Heart right ventricle (tissue), 16 donors: Measurements from ENCODE around the gene RASGRP4. TPM values are rescaled to one million over a fixed set of nuclear protein-coding genes. Genes with fewer than 3 reads are reported as not detected.
"Not testable (repeated sequence)": the region's sequence is repeated elsewhere in the genome, so short reads cannot be mapped to it uniquely, and the experiment has no call there.

Source experiments
- ATAC-seq, 8 donors: fragments of 200-7000 bp; cut with Tn5 transposase; one replicate each; pipeline ENCODE4 v1.9.1; 2020; ENCODE audit warnings: mild to moderate bottlenecking in 8 of 8, moderate library complexity in 8 of 8, moderate number of reproducible peaks in 1 of 8
- DNase-seq, 2 donors: peaks; one replicate each; pipeline ENCODE4 v3.0.0-alpha.2; 2020
- H3K27ac ChIP-seq, 10 donors: fragments of 200-600 bp; sonication (generic) in 2 of 10; one replicate each; pipeline versions ENCODE4 v1.5.0 to v1.8.0; 2020 to 2022; ENCODE audit warnings: mild to moderate bottlenecking in 3 of 10
- H3K27me3 ChIP-seq, 7 donors: fragments of 200-600 bp; one replicate each; pipeline ENCODE4 v1.8.0; 2021 to 2022; ENCODE audit warnings: mild to moderate bottlenecking in 2 of 7
- H3K36me3 ChIP-seq, 9 donors: fragments of 200-600 bp; sonication (generic) in 1 of 9; one replicate each; pipeline versions ENCODE4 v1.5.0 to v1.8.0; 2020 to 2022; ENCODE audit warnings: mild to moderate bottlenecking in 2 of 9
- H3K4me1 ChIP-seq, 9 donors: fragments of 200-600 bp; sonication (generic) in 1 of 9; one replicate each; pipeline versions ENCODE4 v1.5.0 to v1.8.0; 2020 to 2022; ENCODE audit warnings: mild to moderate bottlenecking in 4 of 9
- H3K4me3 ChIP-seq, 10 donors: fragments of 200-600 bp; sonication (generic) in 2 of 10; one replicate each; pipeline versions ENCODE4 v1.5.0 to v1.8.0; 2020 to 2022; ENCODE audit warnings: mild to moderate bottlenecking in 7 of 10, moderate library complexity in 2 of 10
- H3K9me3 ChIP-seq, 11 donors: fragments of 200-600 bp in 10 of 11; sonication (generic) in 2 of 11; one replicate each; pipeline versions ENCODE4 v1.5.0 to v1.8.0; 2013 to 2022; ENCODE audit warnings: mild to moderate bottlenecking in 2 of 11, control low read depth in 1 of 11, moderate library complexity in 1 of 11
- CTCF ChIP-seq, 9 donors: fragments of 200-600 bp; sonication (generic) in 2 of 9; IDR thresholded peaks; one replicate each; pipeline versions ENCODE4 v1.5.0 to v1.8.0; 2021 to 2022; ENCODE audit warnings: antibody characterized with exemption in 9 of 9, mild to moderate bottlenecking in 5 of 9, moderate library complexity in 1 of 9
- WGBS, 2 donors: extraction: QIAGEN DNeasy Blood & Tissue Kit; methylation state at CpG; one replicate each; pipeline ENCODE4 v1.1.7; 2013; ENCODE audit warnings: inconsistent platforms in 1 of 2; 5-methylcytosine and 5-hydroxymethylcytosine counted together
- intact Hi-C, 10 donors: fragments of 100-400 bp; cut with DNase I; formaldehyde crosslinking; loops; one replicate each; pipeline versions ENCODE4 v1.11.1 to v1.14.2; 2022
- polyA plus RNA-seq, 2 donors: library from polyadenylated mRNA; stranded (reverse); fragments of 200-250 nt; gene quantifications; one replicate each; pipeline ENCODE4 v1.2.3, GENCODE V29; 2013
- total RNA-seq, 10 donors: library from RNA; stranded (reverse); fragmentation: NEBNext Ultra II Directional in 3 of 10; extraction: Animal tissue kit (Norgen Biotek cat#: 25700) in 3 of 10; gene quantifications; one replicate each; pipeline versions ENCODE4 v1.2.1 to v1.2.4, GENCODE V29; 2021 to 2023
- donor health status: Arrhythmogenic right ventricular cardiomyopathy.
- donor health status: ischemic (EF 13 %, LVEDD 7.1; RV severe dilation, severe dysfunction).
- donor health status: healthy with polysubstance abuse.
- donor health status: DM: no; HTN: yes; CAD: no.
- donor health status: DM: no; HTN: no; CAD: no.
- donor health status: ischemic (EF 25% LVEDD 6.9; RV normal size, moderate dysfunction).
- donor health status: ischemic (EF 25% LVEDD 5.7; RV mildly dilated, moderate dysfunction).
- donor health status: healthy.
- donor health status: DM: yes; HTN: yes; CAD: no.
- donor health status: Ischemic cardiomyopathy.
- donor health status: ischemic (EF 35%, LVEDD 5.7; RV mildly dilated, moderate dysfunction).
- donor health status: nonischemic (EF 11% LVEDD 7.7; RV severe dilation, severe dysfunction).
- donor health status: DM: yes; HTN: yes; CAD: no.
- donor health status: PGD.
- donor health status: ischemic (EF 29% LVEDD 5.4; RV normal size, mild dysfunction).
- donor health status: nonischemic (EF 23%, LVEDD 6.1; RV moderate dilation, normal function).

Gene RASGRP4
- total and polyA plus RNA-seq, 12 donors: 0.42 to 3.5 (median 0.91) TPM

- DNase-seq: no peak
- Histone ChIP-seq H3K4me3 (no peak overlapping the region), H3K27ac (no peak overlapping the region), H3K4me1 (peaks cover 7 to 15% (median 10%) of the 10 kb centered on the region in 9 donors), H3K27me3 (peaks cover 0 to 2% (median 0%) of the 10 kb centered on the region in 7 donors), H3K9me3 (no peaks in the 10 kb centered on the region), H3K36me3 (peaks cover 0 to under 1% (median 0%) of the 10 kb centered on the region in 9 donors)
- 82 to 86% methylated on average over 6 of the region's 6 CpGs for WGBS, 2 donors
- TF ChIP-seq CTCF (IDR thresholded peaks at IDR 0.05): no peak
- ATAC-seq: no peak
- intact Hi-C loops: loop anchor here in 3 of 10 donors (5.0 kb wide), 1 partner anchor 34 kb away; the partner anchor contains the start of gene CATSPERG (in 3 of the 3)
Measured at GRCh38 chr19:38371081-38371480, 54.9 kb downstream of the RASGRP4 start.

- Histone ChIP-seq H3K4me1 (peaks cover 0 to 7% (median 2%) of the 10 kb centered on the region in 9 donors), H3K36me3 (no peaks in the 10 kb centered on the region), H3K27ac (no peak overlapping the region), H3K4me3 (no peak overlapping the region), H3K9me3 (no peaks in the 10 kb centered on the region), H3K27me3 (peaks cover 0 to 2% (median 0%) of the 10 kb centered on the region in 7 donors)
- no peak for DNase-seq
- intact Hi-C loops: loop anchor here in 3 of 10 donors (5.0 kb wide), 1 partner anchor 33 kb away; the partner anchor contains the start of gene CATSPERG (in 3 of the 3)
- TF ChIP-seq CTCF (IDR thresholded peaks at IDR 0.05): no peak
- WGBS, 2 donors: 61 to 65% methylated on average over 12 of the region's 12 CpGs
- ATAC-seq: no peak
Measured at GRCh38 chr19:38370299-38370698, 55.7 kb downstream of the RASGRP4 start.

GRCh38 chr19:38369584-38369983, 56.4 kb downstream of the RASGRP4 start:
- peaks cover 0 to 2% (median 0%) of the 10 kb centered on the region in 7 donors for H3K27me3 ChIP-seq
- ATAC-seq (no peak), DNase-seq (no peak)
- H3K4me3 ChIP-seq: no peak overlapping the region
- no peaks in the 10 kb centered on the region for H3K36me3 ChIP-seq
- no peak for TF ChIP-seq CTCF (IDR thresholded peaks at IDR 0.05)
- H3K9me3 ChIP-seq: no peaks in the 10 kb centered on the region
- intact Hi-C loops: no loop called here
- WGBS, 2 donors: 84 to 85% methylated on average over 2 of the region's 2 CpGs
- H3K4me1 ChIP-seq: peaks cover 0 to 5% (median 0%) of the 10 kb centered on the region in 9 donors
- no peak overlapping the region for H3K27ac ChIP-seq

- WGBS, 2 donors: 82 to 86% methylated on average over 12 of the region's 12 CpGs
- intact Hi-C loops: no loop called here
Measured at GRCh38 chr19:38367041-38367440, 59.0 kb downstream of the RASGRP4 start.

GRCh38 chr19:38362946-38363688, 62.9 kb downstream of the RASGRP4 start:
- H3K36me3 ChIP-seq, intact Hi-C loops, H3K9me3 ChIP-seq, ATAC-seq, DNase-seq: not testable (repeated sequence)
- Histone ChIP-seq H3K27me3 (peaks cover 0 to 36% (median 12%) of the 10 kb centered on the region in 7 donors), H3K4me1 (peaks cover 0 to 20% (median 13%) of the 10 kb centered on the region in 9 donors), H3K4me3 (peak overlapping the region in 9 of 10 donors; percentile 63 to 94 (median 73)), H3K27ac (peak overlapping the region in 1 of 10 donors; percentile 78)
- 81 to 88% methylated on average over 14 of the region's 16 CpGs for WGBS, 2 donors

More at GRCh38 chr19:38367041-38367440, 59.0 kb downstream of the RASGRP4 start:
- Histone ChIP-seq H3K36me3 (no peaks in the 10 kb centered on the region), H3K27ac (no peak overlapping the region), H3K27me3 (peaks cover 0 to 2% (median 0%) of the 10 kb centered on the region in 7 donors), H3K4me1 (peaks cover 0 to 12% (median 6%) of the 10 kb centered on the region in 9 donors), H3K4me3 (no peak overlapping the region), H3K9me3 (no peaks in the 10 kb centered on the region)
- DNase-seq (no peak), ATAC-seq (no peak)
- TF ChIP-seq CTCF (IDR thresholded peaks at IDR 0.05): no peak
